CD14-positive monocyte (primary cell): ENCODE results near the gene TMEM53. TPM values are rescaled to one million over a fixed set of nuclear protein-coding genes. Genes with fewer than 3 reads are reported as not detected.
A peak's percentile ranks its signal among the peaks of the same experiment; 100 is the strongest.

Experiments used
- DNase-seq, 3 donors: peaks; one replicate each; pipeline ENCODE4 v3.0.0-alpha.2; 2011 to 2022
- H2AFZ ChIP-seq: 2 replicates; pipeline ENCODE4 v1.6.0; 2012; ENCODE audit warnings: mild to moderate bottlenecking, low read depth, low read length, inconsistent platforms; ENCODE audit not compliant: insufficient read depth, poor library complexity, severe bottlenecking
- H3K27ac ChIP-seq, 2 donors: 1 replicate in 1 of 2; 2 replicates in 1 of 2; pipeline ENCODE4 v1.5.1; 2012 to 2013; ENCODE audit warnings: low read length in 2 of 2, control low read depth in 1 of 2, inconsistent platforms in 1 of 2, low read depth in 1 of 2, mild to moderate bottlenecking in 1 of 2
- H3K27me3 ChIP-seq, 2 donors: one replicate each; pipeline versions ENCODE4 v1.6.0 to v1.6.1; 2011 to 2013; ENCODE audit warnings: low read length in 2 of 2; ENCODE audit not compliant: control insufficient read depth in 2 of 2, insufficient read depth in 2 of 2
- H3K36me3 ChIP-seq, 2 donors: replicated peaks in 1 of 2; 1 replicate in 1 of 2; 2 replicates in 1 of 2; pipeline versions ENCODE4 v1.5.1 to v1.6.1; 2012 to 2013; ENCODE audit warnings: low read length in 2 of 2, control low read depth in 1 of 2, inconsistent platforms in 1 of 2, mild to moderate bottlenecking in 1 of 2; ENCODE audit not compliant: insufficient read depth in 2 of 2, control insufficient read depth in 1 of 2
- H3K4me1 ChIP-seq, 2 donors: 1 replicate in 1 of 2; 2 replicates in 1 of 2; pipeline versions ENCODE4 v1.5.1 to v1.6.1; 2012 to 2013; ENCODE audit warnings: low read length in 2 of 2, control low read depth in 1 of 2, inconsistent platforms in 1 of 2, mild to moderate bottlenecking in 1 of 2, moderate library complexity in 1 of 2; ENCODE audit not compliant: insufficient read depth in 2 of 2, control insufficient read depth in 1 of 2
- H3K4me2 ChIP-seq: replicated peaks from 2 replicates; pipeline ENCODE3; 2012; ENCODE audit warnings: low read length, moderate library complexity, mild to moderate bottlenecking; ENCODE audit not compliant: poor library complexity, severe bottlenecking; ENCODE audit errors: extremely low read depth
- H3K4me3 ChIP-seq, 3 experiments: fragments of 200-600 bp in 1 of 3; sonication (generic) in 1 of 3; replicated peaks in 1 of 3; 1 replicate in 2 of 3; 2 replicates in 1 of 3; pipeline ENCODE4 v1.5.1; 2011 to 2013; ENCODE audit warnings: low read length in 3 of 3, mild to moderate bottlenecking in 3 of 3, control low read depth in 2 of 3, low read depth in 2 of 3, inconsistent platforms in 1 of 3, moderate library complexity in 1 of 3
- H3K79me2 ChIP-seq: 2 replicates; pipeline ENCODE4 v1.6.0; 2012; ENCODE audit warnings: mild to moderate bottlenecking, control low read depth, inconsistent platforms, low read length, moderate library complexity; ENCODE audit not compliant: insufficient read depth
- H3K9ac ChIP-seq: 2 replicates; pipeline ENCODE4 v1.6.0; 2017; ENCODE audit warnings: low read length, mild to moderate bottlenecking; ENCODE audit not compliant: insufficient read depth, poor library complexity, severe bottlenecking
- H3K9me3 ChIP-seq, 2 donors: replicated peaks in 1 of 2; 1 replicate in 1 of 2; 2 replicates in 1 of 2; pipeline versions ENCODE4 v1.5.1 to v1.6.1; 2012 to 2013; ENCODE audit warnings: low read length in 2 of 2, control low read depth in 1 of 2; ENCODE audit not compliant: control insufficient read depth in 1 of 2, insufficient read depth in 1 of 2
- H4K20me1 ChIP-seq: 2 replicates; pipeline ENCODE4 v1.6.0; 2012; ENCODE audit warnings: mild to moderate bottlenecking, low read length, control low read depth, moderate library complexity; ENCODE audit not compliant: insufficient read depth
- H3K27ac Mint-ChIP-seq, 7 donors: one replicate each; pipeline ENCODE4 v1.8.0; 2020; ENCODE audit warnings: mild to moderate bottlenecking in 7 of 7, mixed read lengths in 7 of 7, moderate library complexity in 6 of 7, inconsistent platforms in 2 of 7
- H3K27me3 Mint-ChIP-seq, 3 donors: one replicate each; pipeline ENCODE4 v1.8.0; 2021 to 2022; ENCODE audit warnings: low read depth in 3 of 3, mild to moderate bottlenecking in 3 of 3, mixed read lengths in 3 of 3, moderate library complexity in 3 of 3, inconsistent platforms in 1 of 3
- H3K36me3 Mint-ChIP-seq, 2 donors: one replicate each; pipeline ENCODE4 v1.8.0; 2020; ENCODE audit warnings: mixed read lengths in 2 of 2, inconsistent platforms in 1 of 2, mild to moderate bottlenecking in 1 of 2
- H3K4me1 Mint-ChIP-seq: one replicate; pipeline ENCODE4 v1.8.0; 2020; ENCODE audit warnings: mild to moderate bottlenecking, mixed read lengths
- H3K4me3 Mint-ChIP-seq, 2 donors: one replicate each; pipeline ENCODE4 v1.8.0; 2020; ENCODE audit warnings: mild to moderate bottlenecking in 2 of 2, mixed read lengths in 2 of 2, moderate library complexity in 1 of 2
- H3K9me3 Mint-ChIP-seq, 7 donors: one replicate each; pipeline ENCODE4 v1.8.0; 2020 to 2022; ENCODE audit warnings: mixed read lengths in 7 of 7, mild to moderate bottlenecking in 6 of 7, moderate library complexity in 6 of 7, inconsistent platforms in 2 of 7
- CTCF ChIP-seq: fragments of 200-600 bp; IDR thresholded peaks from one replicate; pipeline ENCODE4 v1.8.0; 2022; ENCODE audit warnings: antibody characterized with exemption, mild to moderate bottlenecking
- WGBS: methylation state at CpG from one replicate; pipeline ENCODE4 v1.1.5; 2013; ENCODE audit warnings: missing lambda C conversion rate; ENCODE audit not compliant: insufficient coverage; 5-methylcytosine and 5-hydroxymethylcytosine counted together
- intact Hi-C, 2 donors: fragments of 100-400 bp; cut with micrococcal nuclease; formaldehyde crosslinking; loops; one replicate each; pipeline versions ENCODE4 v1.15.0 to v1.15.1; 2023
- polyA plus RNA-seq, 3 donors: library from polyadenylated mRNA; depleted of rRNA in 1 of 3; unstranded in 2 of 3; stranded (reverse) in 1 of 3; fragments of 300-500 nt in 2 of 3; fragments of >200 nt in 1 of 3; fragmentation: Illumina TruSeq in 2 of 3; gene quantifications; 1 replicate in 2 of 3; 2 replicates in 1 of 3; pipeline ENCODE4 v1.2.3, GENCODE V29; 2012 to 2021

The TMEM53 gene
- polyA plus RNA-seq, 3 donors, result 4.8 to 8.8 (median 8.6) TPM

- peak; percentile 80 to 95 (median 91) for DNase-seq
- Histone ChIP-seq H2AFZ (no peak overlapping the region), H3K4me1 (peaks cover 67 to 70% of the 10 kb centered on the region in 2 donors), H3K4me3 (peak overlapping the region in 1 of 3 experiments; percentile 43), H3K9ac (no peak overlapping the region), H4K20me1 (peaks cover 6% of the 10 kb centered on the region), H3K36me3 (no peaks in the 10 kb centered on the region), H3K79me2 (peaks cover 11% of the 10 kb centered on the region), H3K4me2 (peak overlapping the region; percentile 60), H3K27ac (peak overlapping the region; percentile 73 to 85), H3K9me3 (no peaks in the 10 kb centered on the region), H3K27me3 (no peaks in the 10 kb centered on the region)
- intact Hi-C loops, result loop anchor here in 1 of 2 donors (10.0 kb wide), 1 partner anchor 48 kb away; no protein-coding TSS in a partner anchor
- H3K36me3 Mint-ChIP-seq, result peaks cover 0 to 3% of the 10 kb centered on the region in 2 donors
- WGBS, result 25% methylated on average over 2 of the region's 5 CpGs
- peaks cover 39% of the 10 kb centered on the region for H3K4me1 Mint-ChIP-seq
- TF ChIP-seq CTCF, result no peak
- H3K9me3 Mint-ChIP-seq, result no peaks in the 10 kb centered on the region
- no peak overlapping the region for H3K4me3 Mint-ChIP-seq
- no peak overlapping the region for H3K27ac Mint-ChIP-seq
- peaks cover 0 to 2% (median 0%) of the 10 kb centered on the region in 3 donors for H3K27me3 Mint-ChIP-seq
Measured at GRCh38 chr1:44676484-44677200, 2.4 kb upstream of the TMEM53 start.

GRCh38 chr1:44675186-44675585 is 905 bp upstream of the TMEM53 start:
- no peak overlapping the region for H3K9ac ChIP-seq
- no peak overlapping the region for H3K4me3 Mint-ChIP-seq
- H3K36me3 Mint-ChIP-seq, result peaks cover 7% of the 10 kb centered on the region in 2 donors
- H3K27ac Mint-ChIP-seq, result peak overlapping the region in 4 of 7 donors; percentile 91 to 96 (median 94)
- H3K27me3 ChIP-seq, result no peaks in the 10 kb centered on the region
- no peaks in the 10 kb centered on the region for H3K9me3 Mint-ChIP-seq
- H2AFZ ChIP-seq, result no peak overlapping the region
- peaks cover 6% of the 10 kb centered on the region for H4K20me1 ChIP-seq
- H3K9me3 ChIP-seq, result no peaks in the 10 kb centered on the region
- H3K27me3 Mint-ChIP-seq, result peaks cover 0 to 4% (median 2%) of the 10 kb centered on the region in 3 donors
- H3K4me3 ChIP-seq, result peak overlapping the region in 1 of 3 experiments; percentile 79
- intact Hi-C loops, result loop anchor here in 1 of 2 donors (10.0 kb wide), 1 partner anchor 50 kb away; no protein-coding TSS in a partner anchor
- peaks cover 22% of the 10 kb centered on the region for H3K79me2 ChIP-seq
- TF ChIP-seq CTCF, result no peak
- peaks cover 77 to 80% of the 10 kb centered on the region in 2 donors for H3K4me1 ChIP-seq
- H3K4me1 Mint-ChIP-seq, result peaks cover 48% of the 10 kb centered on the region
- WGBS, result 100% methylated on average over 2 of the region's 7 CpGs
- H3K27ac ChIP-seq, result peak overlapping the region; percentile 73 to 87
- H3K4me2 ChIP-seq, result peak overlapping the region; percentile 83
- no peaks in the 10 kb centered on the region for H3K36me3 ChIP-seq
- no peak for DNase-seq
